ENCODE results near the gene PARVB. TPM values are rescaled to one million over a fixed set of nuclear protein-coding genes. Genes with fewer than 3 reads are reported as not detected.

Gene PARVB
- total RNA-seq, 4 donors from 2014 or later: 27.7 to 88.5 (median 41.7) TPM

GRCh38 chr22:43998679-43999264 lies 25.3 kb upstream of the PARVB start:
- H3K9me3 ChIP-seq: no peaks in the 10 kb centered on the region
- no peaks in the 10 kb centered on the region for H3K36me3 ChIP-seq
- no peaks in the 10 kb centered on the region for H3K4me1 ChIP-seq
- no peak overlapping the region for H3K27ac ChIP-seq
- no peaks in the 10 kb centered on the region for H3K27me3 ChIP-seq
- no peak for DNase-seq
- TF ChIP-seq CTCF (IDR thresholded peaks at IDR 0.05) (no peak), POLR2A (IDR thresholded peaks at IDR 0.05) (no peak)
- intact Hi-C loops (cut with DNase I; ENCODE audit: low total_unique reads): loop anchor here (10.0 kb wide), 1 partner anchor 66 kb away; no protein-coding TSS in a partner anchor
- no peak overlapping the region for H3K4me3 ChIP-seq

- H3K36me3 ChIP-seq: no peaks in the 10 kb centered on the region
- intact Hi-C loops (cut with DNase I; ENCODE audit: low total_unique reads): loop anchor here (10.0 kb wide), 1 partner anchor 65 kb away; no protein-coding TSS in a partner anchor
- DNase-seq: no peak
- H3K27ac ChIP-seq: no peak overlapping the region
- no peaks in the 10 kb centered on the region for H3K9me3 ChIP-seq
- no peaks in the 10 kb centered on the region for H3K27me3 ChIP-seq
- TF ChIP-seq CTCF (IDR thresholded peaks at IDR 0.05) (no peak), POLR2A (IDR thresholded peaks at IDR 0.05) (no peak)
- H3K4me1 ChIP-seq: no peaks in the 10 kb centered on the region
- no peak overlapping the region for H3K4me3 ChIP-seq
These were observed 24.7 kb upstream of the PARVB start for GRCh38 chr22:43999378-43999777.

- H3K36me3 ChIP-seq: no peaks in the 10 kb centered on the region
- no peak for DNase-seq
- no peaks in the 10 kb centered on the region for H3K4me1 ChIP-seq
- H3K4me3 ChIP-seq: no peak overlapping the region
- H3K27ac ChIP-seq: no peak overlapping the region
- H3K27me3 ChIP-seq: no peaks in the 10 kb centered on the region
- intact Hi-C loops (cut with DNase I; ENCODE audit: low total_unique reads): no loop called here
- no peaks in the 10 kb centered on the region for H3K9me3 ChIP-seq
- TF ChIP-seq CTCF (IDR thresholded peaks at IDR 0.05) (no peak), POLR2A (IDR thresholded peaks at IDR 0.05) (no peak)
These were observed 24.0 kb upstream of the PARVB start for GRCh38 chr22:44000123-44000522.

GRCh38 chr22:44001521-44001920 lies 22.6 kb upstream of the PARVB start:
- Histone ChIP-seq H3K27me3 (no peaks in the 10 kb centered on the region), H3K36me3 (no peaks in the 10 kb centered on the region), H3K27ac (no peak overlapping the region), H3K4me3 (no peak overlapping the region), H3K4me1 (no peaks in the 10 kb centered on the region), H3K9me3 (no peaks in the 10 kb centered on the region)
- intact Hi-C loops (cut with DNase I; ENCODE audit: low total_unique reads): no loop called here
- TF ChIP-seq CTCF (IDR thresholded peaks at IDR 0.05) (no peak), POLR2A (IDR thresholded peaks at IDR 0.05) (no peak)
- DNase-seq: no peak

DNA sequence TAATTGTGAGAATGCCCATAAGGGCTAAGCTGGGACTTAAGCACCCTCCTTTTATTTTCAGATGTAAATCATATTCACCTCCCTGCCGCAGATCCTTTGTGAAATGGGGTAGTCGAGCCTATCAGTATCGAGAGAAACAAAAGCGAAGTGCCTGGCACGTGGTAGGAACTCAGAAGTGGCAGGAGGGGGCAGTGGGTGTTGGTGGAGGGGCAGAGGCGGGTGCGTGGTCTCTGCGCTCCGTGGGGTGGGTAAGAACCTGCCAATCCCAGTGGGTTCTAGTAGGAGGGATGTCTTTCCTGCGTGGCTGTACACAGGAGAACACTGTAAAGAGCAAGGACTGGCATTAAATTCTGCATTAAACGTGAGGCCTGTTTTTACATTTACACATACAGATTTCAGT lies 21.8 kb upstream of the PARVB start:
- DNase-seq: no peak
- TF ChIP-seq POLR2A (IDR thresholded peaks at IDR 0.05) (no peak), CTCF (IDR thresholded peaks at IDR 0.05) (no peak)
- Histone ChIP-seq H3K4me1 (no peaks in the 10 kb centered on the region), H3K27me3 (no peaks in the 10 kb centered on the region), H3K9me3 (no peaks in the 10 kb centered on the region), H3K36me3 (no peaks in the 10 kb centered on the region), H3K27ac (no peak overlapping the region), H3K4me3 (no peak overlapping the region)
- intact Hi-C loops (cut with DNase I; ENCODE audit: low total_unique reads): no loop called here

Measured in uterus (tissue), 4 donors.